GM18951 (cell line): ENCODE results near the gene TMEM260.
A peak's percentile ranks its signal among the peaks of the same experiment; 100 is the strongest.

Experiments used
- POLR2A ChIP-seq: IDR thresholded peaks from 4 replicates; pipeline ENCODE4 v1.6.1; 2011; ENCODE audit warnings: mild to moderate bottlenecking; ENCODE audit not compliant: insufficient read length, insufficient read depth; ENCODE audit errors: extremely low read depth
- in situ Hi-C: fragments of 300-500 bp; cut with MboI; formaldehyde crosslinking; loops from one replicate; pipeline ENCODE4 v1.12.0; 2022; ENCODE audit warnings: low sequenced_read_pairs, mixed read lengths, inconsistent platforms; ENCODE audit not compliant: unreplicated experiment

TMEM260 gene

GRCh38 chr14:56579345-56580220 lies at the start of gene TMEM260:
TSS of gene TMEM260 (plus strand) at chr14:56579798. CDS start at chr14:56579915, 117 bp downstream.
- peak; percentile 97 for TF ChIP-seq POLR2A
- in situ Hi-C loops, result no loop called here

GRCh38 chr14:56532546-56532945 lies 47.1 kb upstream of the TMEM260 start:
- in situ Hi-C loops, result no loop called here
- no peak for TF ChIP-seq POLR2A

- in situ Hi-C loops, result no loop called here
- TF ChIP-seq POLR2A, result no peak
These were observed 44.9 kb upstream of the TMEM260 start for GRCh38 chr14:56534656-56535055.

DNA sequence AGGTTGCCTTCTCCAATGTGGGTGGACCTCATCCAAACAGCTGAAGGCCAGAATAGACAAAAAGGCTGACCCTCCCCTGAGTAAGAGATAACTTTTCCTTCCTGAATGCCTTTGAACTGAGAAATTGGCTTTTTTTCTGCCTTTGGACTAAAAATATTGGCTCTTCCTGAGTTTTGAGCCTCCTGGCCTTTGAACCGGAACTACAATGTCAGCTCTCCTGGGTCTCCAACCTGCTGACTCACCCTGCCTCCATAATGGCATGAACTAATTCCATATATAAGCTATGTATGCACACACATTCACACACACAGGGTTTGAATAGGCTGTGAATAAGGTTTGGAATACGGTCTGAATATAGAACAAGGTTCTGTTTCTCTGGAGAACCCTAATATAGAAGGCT lies 39.7 kb upstream of the TMEM260 start:
- in situ Hi-C loops, result no loop called here
- no peak for TF ChIP-seq POLR2A

- in situ Hi-C loops, result no loop called here
- TF ChIP-seq POLR2A, result no peak
These were observed 36.2 kb upstream of the TMEM260 start for GRCh38 chr14:56543436-56543835.

DNA sequence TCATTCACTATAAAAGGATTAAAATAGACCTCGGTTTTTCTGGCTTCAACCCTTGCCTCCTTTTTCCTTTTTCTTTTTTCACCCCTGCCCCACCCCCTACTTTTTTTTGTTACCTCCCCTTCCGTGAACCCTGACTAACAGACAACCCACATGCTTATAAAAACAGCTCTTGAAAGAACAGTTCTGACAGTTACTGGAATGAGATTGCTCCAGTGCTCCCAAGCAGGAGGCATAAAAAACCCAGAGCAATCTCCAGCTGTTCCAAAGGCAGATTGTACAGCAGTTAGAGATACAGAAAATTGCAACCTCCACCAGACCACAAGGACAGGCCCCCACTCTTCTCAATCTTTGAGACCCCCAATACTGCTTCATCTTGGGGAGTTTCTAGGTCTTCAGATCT lies 29.9 kb upstream of the TMEM260 start:
- TF ChIP-seq POLR2A, result no peak
- in situ Hi-C loops, result no loop called here

DNA sequence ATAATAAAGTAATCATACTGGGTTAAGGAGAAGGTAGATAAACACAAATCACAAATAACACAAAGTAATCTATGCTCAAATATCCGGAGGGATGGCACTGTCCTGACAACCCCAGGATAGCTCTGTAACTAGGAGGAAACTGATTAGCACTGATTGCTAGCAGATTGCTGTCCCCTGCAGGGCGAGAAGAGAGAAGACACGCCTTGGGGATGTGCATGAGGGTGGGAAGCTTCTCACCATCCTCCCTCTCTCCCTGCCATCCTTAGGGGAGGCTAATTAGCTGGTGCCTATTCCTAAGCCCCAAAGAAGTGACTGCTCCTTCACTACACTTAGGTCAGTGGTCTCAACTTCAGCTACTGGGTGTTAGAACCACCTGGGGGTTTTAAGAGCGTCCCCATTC lies 27.0 kb upstream of the TMEM260 start:
- TF ChIP-seq POLR2A, result no peak
- in situ Hi-C loops, result no loop called here

- TF ChIP-seq POLR2A, result no peak
- in situ Hi-C loops, result no loop called here
These were observed 25.3 kb upstream of the TMEM260 start for GRCh38 chr14:56554301-56554700.

DNA sequence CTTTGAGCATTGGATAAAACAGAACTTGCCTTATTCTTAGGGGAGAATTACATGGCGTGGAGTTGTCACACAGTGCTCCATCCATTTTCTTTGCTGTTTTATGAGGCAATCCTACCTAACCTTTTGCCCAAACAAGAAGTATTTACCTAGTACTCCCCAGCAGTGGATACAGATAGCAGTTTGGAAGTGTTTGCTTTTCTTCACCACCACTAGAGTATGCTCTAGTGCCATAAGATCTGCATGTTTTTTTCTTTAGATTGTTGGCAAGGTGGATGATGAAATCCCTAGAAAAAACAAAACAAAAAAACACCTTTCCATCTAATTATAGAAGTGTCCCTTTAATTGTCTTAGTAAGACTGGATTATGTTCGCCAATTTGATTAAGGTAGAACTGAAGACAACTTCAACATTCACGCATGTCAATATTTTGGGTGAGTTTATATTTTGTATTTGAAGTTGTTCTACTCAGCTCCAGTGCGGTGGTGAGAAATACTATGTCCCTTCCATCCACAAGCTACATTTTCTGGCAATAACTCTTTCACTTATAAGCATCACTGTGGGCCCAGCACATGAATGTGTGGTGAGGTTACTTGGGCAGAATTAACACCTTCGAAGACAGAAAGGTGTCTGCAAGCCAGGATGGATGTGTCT lies 23.6 kb upstream of the TMEM260 start:
- no peak for TF ChIP-seq POLR2A
- in situ Hi-C loops, result no loop called here

- in situ Hi-C loops, result no loop called here
- TF ChIP-seq POLR2A, result no peak
These were observed 20.4 kb upstream of the TMEM260 start for GRCh38 chr14:56559182-56559581.

- no peak for TF ChIP-seq POLR2A
- in situ Hi-C loops, result no loop called here
These were observed 18.0 kb upstream of the TMEM260 start for GRCh38 chr14:56561606-56562005.

- in situ Hi-C loops, result no loop called here
- no peak for TF ChIP-seq POLR2A
These were observed 16.7 kb upstream of the TMEM260 start for GRCh38 chr14:56562883-56563282.

DNA sequence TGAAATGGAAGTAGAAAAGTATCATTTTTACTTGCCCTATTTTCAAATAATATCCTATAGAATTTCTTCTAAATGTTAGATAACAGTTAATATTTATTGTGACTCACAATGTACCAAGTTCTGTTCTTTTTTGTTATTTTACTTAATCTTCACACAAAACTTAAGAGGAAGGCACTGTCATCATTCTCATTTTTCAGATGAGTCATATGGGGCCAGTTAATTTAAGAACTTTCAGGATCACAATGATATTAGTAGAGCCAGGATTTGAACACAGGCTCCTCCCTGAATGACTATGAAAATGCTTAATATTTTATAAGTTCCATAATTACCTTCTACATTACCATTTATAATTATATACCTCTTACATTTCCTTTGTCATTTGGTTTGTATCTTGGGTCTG lies 10.4 kb upstream of the TMEM260 start:
- in situ Hi-C loops, result no loop called here
- TF ChIP-seq POLR2A, result no peak

GRCh38 chr14:56570295-56570694 lies 9.3 kb upstream of the TMEM260 start:
- in situ Hi-C loops, result no loop called here
- TF ChIP-seq POLR2A, result no peak
